ENCODE data around the gene ZNF267. TPM values are rescaled to one million over a fixed set of nuclear protein-coding genes. Genes with fewer than 3 reads are reported as not detected.

The ZNF267 gene
- total RNA-seq, 1 experiment from 2014 or later, result 24.2 TPM

GRCh38 chr16:31879937-31880321, 6.3 kb downstream of the ZNF267 start:
- ATAC-seq (no peak), DNase-seq (ENCODE audit: low read depth, low spot score) (no peak)
- peaks cover 24% of the 10 kb centered on the region for H3K4me1 ChIP-seq (ENCODE audit: control insufficient read depth, insufficient read depth, low read length)
- POLR2A ChIA-PET, result no interaction called here
- BruUV-seq (replicated peaks), result no TSS peak
- TF ChIP-seq SIN3A (IDR thresholded peaks at IDR 0.05; ENCODE audit: borderline replicate concordance, insufficient read depth, low read depth, low read length) (no peak), TCF7L2 (IDR thresholded peaks at IDR 0.05; ENCODE audit: low read depth, low read length) (no peak), CTCF (IDR thresholded peaks at IDR 0.05) (no peak), POLR2AphosphoS5 (IDR thresholded peaks at IDR 0.05; ENCODE audit: low read depth, low read length) (no peak), REST (IDR thresholded peaks at IDR 0.05; ENCODE audit: insufficient read depth in 1 of 2, low read depth in 2 of 2, low read length in 1 of 2) (no peak)
- H3K27ac ChIP-seq (ENCODE audit: low read length), result no peak overlapping the region
- in situ Hi-C loops (cut with HindIII; ENCODE audit: low pct_unique_long_range_greater_than_20kb, low sequenced_read_pairs), result no loop called here
- peaks cover 7% of the 10 kb centered on the region for H3K36me3 ChIP-seq (ENCODE audit: control insufficient read depth, insufficient read depth, low read length)
- H3K9me3 ChIP-seq (ENCODE audit: control insufficient read depth, insufficient read depth, low read depth, low read length), result peaks cover 74% of the 10 kb centered on the region; the same call in 1 of the 2 replicates
- no peak overlapping the region for H3K4me3 ChIP-seq (ENCODE audit: low read depth in 2 of 2, low read length in 2 of 2)
- CTCF ChIA-PET, result no interaction called here
- H3K27me3 ChIP-seq (ENCODE audit: control insufficient read depth, insufficient read depth, low read length), result no peaks in the 10 kb centered on the region
- intact Hi-C loops (cut with micrococcal nuclease; ENCODE audit: unreplicated experiment), result no loop called here

GRCh38 chr16:31880322-31880979, 6.8 kb downstream of the ZNF267 start:
- peak; percentile 61 for ATAC-seq
- no peaks in the 10 kb centered on the region for H3K27me3 ChIP-seq (ENCODE audit: control insufficient read depth, insufficient read depth, low read length)
- ChIA-PET CTCF (no interaction called here), POLR2A (no interaction called here)
- peaks cover 18% of the 10 kb centered on the region for H3K4me1 ChIP-seq (ENCODE audit: control insufficient read depth, insufficient read depth, low read length)
- no TSS peak for BruUV-seq (replicated peaks)
- H3K36me3 ChIP-seq (ENCODE audit: control insufficient read depth, insufficient read depth, low read length), result peaks cover 7% of the 10 kb centered on the region
- in situ Hi-C loops (cut with HindIII; ENCODE audit: low pct_unique_long_range_greater_than_20kb, low sequenced_read_pairs), result no loop called here
- H3K9me3 ChIP-seq (ENCODE audit: control insufficient read depth, insufficient read depth, low read depth, low read length), result peaks cover 74% of the 10 kb centered on the region; the same call in 1 of the 2 replicates
- intact Hi-C loops (cut with micrococcal nuclease; ENCODE audit: unreplicated experiment), result no loop called here
- no peak overlapping the region for H3K4me3 ChIP-seq (ENCODE audit: low read depth in 2 of 2, low read length in 2 of 2)
- H3K27ac ChIP-seq (ENCODE audit: low read length), result no peak overlapping the region
- no peak for TF ChIP-seq REST (IDR thresholded peaks at IDR 0.05; ENCODE audit: insufficient read depth in 1 of 2, low read depth in 2 of 2, low read length in 1 of 2)
- no peak for TF ChIP-seq CTCF (IDR thresholded peaks at IDR 0.05)
- no peak for TF ChIP-seq TCF7L2 (IDR thresholded peaks at IDR 0.05; ENCODE audit: low read depth, low read length)
- no peak for DNase-seq (ENCODE audit: low read depth, low spot score)
